H1 (cell line): Measurements from ENCODE around the gene ADAM21. TPM values are rescaled to one million over a fixed set of nuclear protein-coding genes. Genes with fewer than 3 reads are reported as not detected.
"Not testable (repeated sequence)": the region's sequence is repeated elsewhere in the genome, so short reads cannot be mapped to it uniquely, and the experiment has no call there.

ENCODE experiments used
- CTCF ChIA-PET: fragments of 300-600 bp; sonication (Branson Sonifier 250); formaldehyde crosslinking; loops from one replicate; lab custom pipeline; 2021; ENCODE audit not compliant: partially characterized antibody; lab: Charles Lee
- POLR2A ChIA-PET: fragments of 300-600 bp; sonication (Branson Sonifier 250); formaldehyde crosslinking; loops from one replicate; lab custom pipeline; 2021; ENCODE audit warnings: inconsistent platforms; ENCODE audit not compliant: partially characterized antibody; lab: Charles Lee
- DNase-seq, 2 experiments: peaks; one replicate each; pipeline versions ENCODE4 v3.0.0 to v3.0.0-alpha.2; 2010 to 2022; ENCODE audit warnings: low spot score in 2 of 2, low read depth in 1 of 2, mixed read lengths in 1 of 2
- FAIRE-seq: peaks from 2 replicates; lab custom pipeline; 2011; peaks lifted over from hg19 to GRCh38; lab: Jason Lieb, UNC
- H2AFZ ChIP-seq: 2 replicates; pipeline ENCODE4 v1.8.1; 2012; ENCODE audit warnings: low read length, inconsistent platforms
- H2AK5ac ChIP-seq: 2 replicates; pipeline ENCODE4 v1.6.1; 2013; ENCODE audit warnings: low read depth, low read length
- H2BK120ac ChIP-seq: replicated peaks from 2 replicates; pipeline ENCODE3; 2013; ENCODE audit warnings: low read depth, low read length, inconsistent platforms
- H2BK12ac ChIP-seq: 2 replicates; pipeline ENCODE4 v1.6.1; 2013; ENCODE audit warnings: low read depth, low read length
- H2BK15ac ChIP-seq: 2 replicates; pipeline ENCODE4 v1.6.1; 2013; ENCODE audit warnings: low read length
- H2BK20ac ChIP-seq: 2 replicates; pipeline ENCODE4 v1.6.1; 2013; ENCODE audit warnings: low read length
- H2BK5ac ChIP-seq: 2 replicates; pipeline ENCODE4 v1.6.1; 2013; ENCODE audit warnings: low read depth, low read length
- H3K14ac ChIP-seq: 2 replicates; pipeline ENCODE4 v1.6.1; 2013; ENCODE audit warnings: inconsistent platforms; ENCODE audit not compliant: insufficient read length
- H3K18ac ChIP-seq: 2 replicates; pipeline ENCODE4 v1.6.1; 2013; ENCODE audit warnings: low read length; ENCODE audit errors: extremely low read depth
- H3K23ac ChIP-seq: 2 replicates; pipeline ENCODE4 v1.6.1; 2013; ENCODE audit warnings: inconsistent platforms; ENCODE audit not compliant: insufficient read length
- H3K23me2 ChIP-seq: 2 replicates; pipeline ENCODE4 v1.6.1; 2013; ENCODE audit warnings: low read depth, low read length
- H3K27ac ChIP-seq: 2 replicates; pipeline ENCODE4 v1.6.1; 2011; ENCODE audit warnings: low read depth, low read length, inconsistent platforms
- H3K27me3 ChIP-seq, 4 experiments: replicated peaks in 1 of 4; 1 replicate in 1 of 4; 2 replicates in 3 of 4; pipeline versions ENCODE4 v1.6.1 to v1.8.1; 2011 to 2013; ENCODE audit warnings: low read length in 3 of 4, mild to moderate bottlenecking in 3 of 4, inconsistent platforms in 2 of 4, mixed read lengths in 2 of 4, moderate library complexity in 1 of 4; ENCODE audit not compliant: control insufficient read depth in 3 of 4, insufficient read depth in 3 of 4; ENCODE audit errors: extremely low read depth in 1 of 4
- H3K36me3 ChIP-seq, 4 experiments: 2 replicates each; pipeline versions ENCODE4 v1.6.1 to v1.8.1; 2011 to 2013; ENCODE audit warnings: mild to moderate bottlenecking in 4 of 4, low read length in 3 of 4, moderate library complexity in 2 of 4, control low read depth in 1 of 4, inconsistent platforms in 1 of 4; ENCODE audit not compliant: insufficient read depth in 4 of 4, control insufficient read depth in 2 of 4
- H3K4ac ChIP-seq: replicated peaks from 2 replicates; pipeline ENCODE3; 2013; ENCODE audit warnings: low read length, low read depth, mixed read lengths, inconsistent platforms; ENCODE audit not compliant: insufficient read length
- H3K4me1 ChIP-seq, 4 experiments: replicated peaks in 1 of 4; 1 replicate in 1 of 4; 2 replicates in 3 of 4; pipeline versions ENCODE4 v1.6.1 to v1.8.1; 2011 to 2013; ENCODE audit warnings: low read length in 3 of 4, inconsistent platforms in 2 of 4, mixed read lengths in 1 of 4; ENCODE audit not compliant: insufficient read depth in 4 of 4, control insufficient read depth in 3 of 4
- H3K4me2 ChIP-seq, 2 experiments: 2 replicates each; pipeline versions ENCODE4 v1.6.1 to v1.8.1; 2011 to 2013; ENCODE audit warnings: low read depth in 2 of 2, low read length in 2 of 2, control low read depth in 1 of 2, inconsistent platforms in 1 of 2, mild to moderate bottlenecking in 1 of 2; ENCODE audit not compliant: insufficient read depth in 1 of 2
- H3K4me3 ChIP-seq, 4 experiments: fragments of 200-600, 300-600 bp in 1 of 4; sonication (generic), shearing (Covaris generic), sonication (Bioruptor Twin) in 1 of 4; 2 replicates each; pipeline versions ENCODE4 v1.5.1 to v1.8.1; 2011 to 2016; ENCODE audit warnings: low read length in 4 of 4, low read depth in 3 of 4, control low read depth in 2 of 4, inconsistent platforms in 2 of 4, mild to moderate bottlenecking in 2 of 4, mixed read lengths in 1 of 4, moderate library complexity in 1 of 4; ENCODE audit not compliant: insufficient read depth in 2 of 4; ENCODE audit errors: extremely low read depth in 1 of 4
- H3K56ac ChIP-seq: replicated peaks from 2 replicates; pipeline ENCODE3; 2013; ENCODE audit warnings: low read depth, mild to moderate bottlenecking, mixed read lengths, low read length, inconsistent platforms; ENCODE audit not compliant: insufficient read length
- H3K79me1 ChIP-seq: 2 replicates; pipeline ENCODE4 v1.6.1; 2013; ENCODE audit warnings: low read depth, low read length, control low read depth
- H3K79me2 ChIP-seq, 2 experiments: 2 replicates each; pipeline versions ENCODE4 v1.6.1 to v1.8.1; 2012 to 2013; ENCODE audit warnings: low read length in 2 of 2, mild to moderate bottlenecking in 2 of 2, inconsistent platforms in 1 of 2; ENCODE audit not compliant: insufficient read depth in 2 of 2, control insufficient read depth in 1 of 2
- H3K9ac ChIP-seq, 4 experiments: replicated peaks in 1 of 4; 1 replicate in 1 of 4; 2 replicates in 3 of 4; pipeline versions ENCODE4 v1.6.1 to v1.8.1; 2011 to 2013; ENCODE audit warnings: low read depth in 3 of 4, low read length in 3 of 4, control low read depth in 2 of 4, mild to moderate bottlenecking in 2 of 4, moderate library complexity in 2 of 4, inconsistent platforms in 1 of 4; ENCODE audit errors: extremely low read depth in 1 of 4
- H3K9me3 ChIP-seq, 2 experiments: 2 replicates each; pipeline versions ENCODE4 v1.6.1 to v1.8.1; 2012 to 2013; ENCODE audit warnings: mild to moderate bottlenecking in 2 of 2, moderate library complexity in 2 of 2, control low read depth in 1 of 2, inconsistent platforms in 1 of 2, low read depth in 1 of 2, low read length in 1 of 2, mixed read lengths in 1 of 2; ENCODE audit not compliant: insufficient read depth in 2 of 2
- H4K20me1 ChIP-seq, 2 experiments: replicated peaks in 1 of 2; 2 replicates each; pipeline versions ENCODE3 to v1.8.1; 2011 to 2013; ENCODE audit warnings: inconsistent platforms in 2 of 2, low read length in 2 of 2, mild to moderate bottlenecking in 1 of 2; ENCODE audit not compliant: insufficient read depth in 2 of 2, control insufficient read depth in 1 of 2
- H4K5ac ChIP-seq: 2 replicates; pipeline ENCODE4 v1.6.1; 2013; ENCODE audit warnings: low read length, low read depth, mixed read lengths, inconsistent platforms; ENCODE audit not compliant: insufficient read length
- H4K8ac ChIP-seq: 2 replicates; pipeline ENCODE4 v1.8.0; 2013; ENCODE audit warnings: mild to moderate bottlenecking, moderate library complexity, low read length, inconsistent platforms; ENCODE audit not compliant: insufficient read depth; ENCODE audit errors: extremely low read depth
- H4K91ac ChIP-seq: replicated peaks from 2 replicates; pipeline ENCODE3; 2013; ENCODE audit warnings: low read length, mixed read lengths, inconsistent platforms; ENCODE audit not compliant: insufficient read length
- ASH2L ChIP-seq: fragments of 200-600, 300-600 bp; sonication (generic); IDR thresholded peaks from one replicate; pipeline ENCODE4 v1.7.1; 2017; ENCODE audit warnings: low read length
- JUND ChIP-seq: IDR thresholded peaks from 2 replicates; pipeline ENCODE4 v1.6.1; 2011; ENCODE audit warnings: mild to moderate bottlenecking, improper control_type of control experiment, low read length
- RNF2 ChIP-seq: fragments of 200-900, 300-1000 bp; sonication (generic); IDR thresholded peaks from 2 replicates; pipeline ENCODE4 v1.7.1; 2016; ENCODE audit warnings: borderline replicate concordance, low read depth, mild to moderate bottlenecking, antibody characterized with exemption, low read length; ENCODE audit not compliant: poor library complexity, severe bottlenecking; ENCODE audit errors: missing control alignments
- SIN3A ChIP-seq, 2 experiments: IDR thresholded peaks in 1 of 2; conservative IDR thresholded peaks in 1 of 2; 2 replicates each; pipeline ENCODE4 v1.6.1; 2011 to 2012; ENCODE audit warnings: low read length in 2 of 2, improper control_type of control experiment in 1 of 2, low read depth in 1 of 2, mild to moderate bottlenecking in 1 of 2
- WGBS, 2 experiments: shearing (Covaris generic) in 1 of 2; methylation state at CpG; one replicate each; pipeline versions ENCODE4 v1.1.6 to v1.1.7; 2013 to 2015; ENCODE audit warnings: low lambda C conversion rate in 2 of 2, mixed read lengths in 2 of 2, inconsistent platforms in 1 of 2, low coverage in 1 of 2, missing lambda C conversion rate in 1 of 2; ENCODE audit not compliant: insufficient replicate concordance in 2 of 2, insufficient coverage in 1 of 2, insufficient read length in 1 of 2; ENCODE audit errors: extremely low coverage in 1 of 2, missing lambda C conversion rate in 1 of 2; 5-methylcytosine and 5-hydroxymethylcytosine counted together
- polyA plus RNA-seq, 7 experiments: library from polyadenylated mRNA; depleted of rRNA in 3 of 7; stranded (reverse) in 5 of 7; unstranded in 2 of 7; fragments of >200 nt in 5 of 7; fragments of 200-250 nt in 2 of 7; gene quantifications; 1 replicate in 5 of 7; 2 replicates in 1 of 7; 4 replicates in 1 of 7; pipeline versions ENCODE4 v1.2.1 to v1.2.3, GENCODE V29; 2011 to 2013; ENCODE audit warnings: missing spikeins in 2 of 7, mixed read lengths in 2 of 7
- total RNA-seq: library from RNA; stranded (reverse); fragmentation: NEBNext Ultra II Directional; extraction: Animal tissue kit (Norgen Biotek cat#: 25700); gene quantifications from 2 replicates; pipeline ENCODE4 v1.2.1, GENCODE V29; 2021

Gene ADAM21
- total and polyA plus RNA-seq, 2 of the 8 experiments (the other 6 are each of a cell fraction or from before 2014, with no cell fraction given): 0.09 TPM; not detected in 1

GRCh38 chr14:70425354-70425753 lies 26.6 kb upstream of the ADAM21 start (continued):
- TF ChIP-seq SIN3A (conservative IDR thresholded peaks at IDR 0.05 in 1 of 2, IDR thresholded peaks at IDR 0.05 in 1 of 2; ENCODE audit: low read depth in 1 of 2, low read length in 2 of 2) (no peak), RNF2 (no peak), JUND (no peak), ASH2L (no peak)
- TF ChIP-seq, all 59 proteins: peak for 0

GRCh38 chr14:70426555-70426954 lies 25.4 kb upstream of the ADAM21 start:
- H4K8ac ChIP-seq, H2BK120ac ChIP-seq, H2AFZ ChIP-seq, H4K91ac ChIP-seq, H3K27ac ChIP-seq, H3K4me1 ChIP-seq, H3K9ac ChIP-seq, H2AK5ac ChIP-seq, H3K56ac ChIP-seq, H3K4me2 ChIP-seq, H3K14ac ChIP-seq, H3K79me1 ChIP-seq, FAIRE-seq, DNase-seq, H2BK5ac ChIP-seq, H3K79me2 ChIP-seq, H3K4ac ChIP-seq, H3K18ac ChIP-seq, H2BK12ac ChIP-seq, H2BK20ac ChIP-seq, H3K36me3 ChIP-seq, H3K4me3 ChIP-seq, H3K27me3 ChIP-seq, H4K20me1 ChIP-seq, H3K23me2 ChIP-seq, POLR2A ChIA-PET, H4K5ac ChIP-seq, H2BK15ac ChIP-seq, H3K23ac ChIP-seq: not testable (repeated sequence)
- WGBS, 2 experiments: 64% methylated on average over 4 of the region's 4 CpGs; no CpG with 5 or more reads in 1 of the 2 experiments
- H3K9me3 ChIP-seq: peaks cover 15 to 16% of the 10 kb centered on the region in 2 experiments; a peak in 3 of 4 replicates
- CTCF ChIA-PET: interaction anchor here (1.1 kb wide), 1 partner anchor 16 kb away, joined by 3 read pairs; no protein-coding TSS in a partner anchor
